Astrocyte (in vitro differentiated cells and primary cell): Measurements from ENCODE around the gene ULBP2. TPM values are rescaled to one million over a fixed set of nuclear protein-coding genes. Genes with fewer than 3 reads are reported as not detected.

ENCODE experiments used
- DNase-seq: peaks from one replicate; pipeline ENCODE4 v3.0.0-alpha.2; 2010; ENCODE audit warnings: low read depth
- FAIRE-seq: peaks from 2 replicates; lab custom pipeline; 2011; peaks lifted over from hg19 to GRCh38; lab: Jason Lieb, UNC
- H2AFZ ChIP-seq: 2 replicates; pipeline ENCODE4 v1.6.0; 2012; ENCODE audit warnings: low read depth, low read length, inconsistent platforms
- H3K27ac ChIP-seq: 2 replicates; pipeline ENCODE4 v1.5.1; 2011; ENCODE audit warnings: low read depth, low read length, inconsistent platforms
- H3K27me3 ChIP-seq: 2 replicates; pipeline ENCODE4 v1.6.0; 2011; ENCODE audit warnings: low read length, inconsistent platforms; ENCODE audit not compliant: insufficient read depth
- H3K36me3 ChIP-seq: 2 replicates; pipeline ENCODE4 v1.5.1; 2011; ENCODE audit warnings: low read length, inconsistent platforms; ENCODE audit not compliant: insufficient read depth
- H3K4me1 ChIP-seq: 2 replicates; pipeline ENCODE4 v1.5.1; 2011; ENCODE audit warnings: low read length, inconsistent platforms; ENCODE audit not compliant: insufficient read depth
- H3K4me2 ChIP-seq: 2 replicates; pipeline ENCODE4 v1.6.0; 2012; ENCODE audit warnings: low read length, inconsistent platforms
- H3K4me3 ChIP-seq: 2 replicates; pipeline ENCODE4 v1.5.1; 2011; ENCODE audit warnings: low read depth, mild to moderate bottlenecking, low read length, inconsistent platforms; ENCODE audit not compliant: insufficient read depth
- H3K79me2 ChIP-seq: 2 replicates; pipeline ENCODE4 v1.6.0; 2012; ENCODE audit warnings: mild to moderate bottlenecking, low read length, inconsistent platforms; ENCODE audit not compliant: insufficient read depth
- H3K9ac ChIP-seq: 2 replicates; pipeline ENCODE4 v1.6.0; 2012; ENCODE audit warnings: mild to moderate bottlenecking, low read length, inconsistent platforms
- H3K9me3 ChIP-seq: 2 replicates; pipeline ENCODE4 v1.5.1; 2012; ENCODE audit warnings: low read depth, mild to moderate bottlenecking, low read length, inconsistent platforms; ENCODE audit not compliant: insufficient read depth
- H4K20me1 ChIP-seq: 2 replicates; pipeline ENCODE4 v1.6.0; 2012; ENCODE audit warnings: low read length, inconsistent platforms; ENCODE audit not compliant: insufficient read depth
- H3K27ac Mint-ChIP-seq: one replicate; pipeline ENCODE4 v1.8.0; 2021; ENCODE audit warnings: mild to moderate bottlenecking, mixed read lengths; ENCODE audit not compliant: unreplicated experiment
- H3K27me3 Mint-ChIP-seq: one replicate; pipeline ENCODE4 v1.8.0; 2021; ENCODE audit warnings: low read depth, mixed read lengths; ENCODE audit not compliant: unreplicated experiment
- H3K36me3 Mint-ChIP-seq: one replicate; pipeline ENCODE4 v1.8.0; 2021; ENCODE audit warnings: low read depth, mixed read lengths; ENCODE audit not compliant: unreplicated experiment
- H3K4me1 Mint-ChIP-seq: one replicate; pipeline ENCODE4 v1.8.0; 2021; ENCODE audit warnings: low read depth, mixed read lengths; ENCODE audit not compliant: unreplicated experiment
- H3K4me3 Mint-ChIP-seq: one replicate; pipeline ENCODE4 v1.8.0; 2021; ENCODE audit warnings: mild to moderate bottlenecking, moderate library complexity, mixed read lengths; ENCODE audit not compliant: unreplicated experiment
- H3K9me3 Mint-ChIP-seq: one replicate; pipeline ENCODE4 v1.8.0; 2021; ENCODE audit warnings: mild to moderate bottlenecking, mixed read lengths; ENCODE audit not compliant: unreplicated experiment
- CTCF ChIP-seq: IDR thresholded peaks from 2 replicates; pipeline ENCODE4 v1.5.1; 2011; ENCODE audit warnings: low read depth, mild to moderate bottlenecking, inconsistent platforms, low read length, moderate library complexity; ENCODE audit not compliant: insufficient read depth
- EZH2 ChIP-seq: IDR thresholded peaks from 2 replicates; pipeline ENCODE4 v1.6.1; 2012; ENCODE audit warnings: mild to moderate bottlenecking, low read length, inconsistent platforms; ENCODE audit not compliant: insufficient read depth
- total RNA-seq: library from RNA; stranded (reverse); gene quantifications from 2 replicates; pipeline ENCODE4 v1.2.1, GENCODE V29; 2021

The ULBP2 gene
- total RNA-seq, 1 donor from 2014 or later = 7.3 TPM

- no peak for DNase-seq
- Histone ChIP-seq H3K36me3 (no peaks in the 10 kb centered on the region), H3K27ac (no peak overlapping the region), H4K20me1 (no peaks in the 10 kb centered on the region), H3K4me3 (no peak overlapping the region), H3K79me2 (no peaks in the 10 kb centered on the region), H3K9me3 (no peaks in the 10 kb centered on the region), H3K9ac (no peak overlapping the region), H3K4me1 (no peaks in the 10 kb centered on the region), H3K27me3 (peaks cover 74% of the 10 kb centered on the region), H2AFZ (no peak overlapping the region), H3K4me2 (no peak overlapping the region)
- Mint-ChIP-seq H3K27me3 (peaks cover 87% of the 10 kb centered on the region), H3K4me3 (no peak overlapping the region), H3K36me3 (peaks cover 3% of the 10 kb centered on the region), H3K4me1 (no peaks in the 10 kb centered on the region), H3K9me3 (peaks cover 6% of the 10 kb centered on the region), H3K27ac (no peak overlapping the region)
- TF ChIP-seq CTCF (no peak), EZH2 (no peak)
- FAIRE-seq = no peak
These were observed 33.0 kb downstream of the ULBP2 start for GRCh38 chr6:149974825-149975224.

- Mint-ChIP-seq H3K4me1 (no peaks in the 10 kb centered on the region), H3K4me3 (no peak overlapping the region), H3K27ac (no peak overlapping the region), H3K27me3 (peaks cover 84% of the 10 kb centered on the region), H3K36me3 (peaks cover 3% of the 10 kb centered on the region), H3K9me3 (peaks cover 6% of the 10 kb centered on the region)
- no peak overlapping the region for H3K27ac ChIP-seq
- no peaks in the 10 kb centered on the region for H3K9me3 ChIP-seq
- FAIRE-seq (no peak), DNase-seq (no peak)
- H3K4me1 ChIP-seq = no peaks in the 10 kb centered on the region
- H4K20me1 ChIP-seq = no peaks in the 10 kb centered on the region
- H3K4me2 ChIP-seq = no peak overlapping the region
- H3K36me3 ChIP-seq = no peaks in the 10 kb centered on the region
- H3K4me3 ChIP-seq = no peak overlapping the region
- peaks cover 71% of the 10 kb centered on the region for H3K27me3 ChIP-seq
- no peak overlapping the region for H3K9ac ChIP-seq
- no peaks in the 10 kb centered on the region for H3K79me2 ChIP-seq
- H2AFZ ChIP-seq = no peak overlapping the region
- TF ChIP-seq EZH2 (no peak), CTCF (no peak)
These were observed 33.6 kb downstream of the ULBP2 start for GRCh38 chr6:149975400-149975799.

- H3K4me3 Mint-ChIP-seq = no peak overlapping the region
These were observed 35.4 kb downstream of the ULBP2 start for GRCh38 chr6:149977221-149977620.

More at GRCh38 chr6:149977221-149977620, 35.4 kb downstream of the ULBP2 start:
- Histone ChIP-seq H3K4me2 (no peak overlapping the region), H4K20me1 (no peaks in the 10 kb centered on the region), H3K27ac (no peak overlapping the region), H3K9me3 (no peaks in the 10 kb centered on the region), H3K79me2 (no peaks in the 10 kb centered on the region), H3K36me3 (no peaks in the 10 kb centered on the region), H3K4me1 (no peaks in the 10 kb centered on the region), H3K27me3 (peaks cover 76% of the 10 kb centered on the region), H3K9ac (no peak overlapping the region), H3K4me3 (no peak overlapping the region), H2AFZ (no peak overlapping the region)
- no peak for FAIRE-seq
- peaks cover 86% of the 10 kb centered on the region for H3K27me3 Mint-ChIP-seq
- H3K9me3 Mint-ChIP-seq = peaks cover 11% of the 10 kb centered on the region
- H3K27ac Mint-ChIP-seq = no peak overlapping the region
- TF ChIP-seq EZH2 (no peak), CTCF (no peak)
- H3K4me1 Mint-ChIP-seq = peaks cover 2% of the 10 kb centered on the region
- DNase-seq = no peak
- no peaks in the 10 kb centered on the region for H3K36me3 Mint-ChIP-seq
